ENCODE data around the gene SLC2A14. TPM values are rescaled to one million over a fixed set of nuclear protein-coding genes. Genes with fewer than 3 reads are reported as not detected.
"Not testable (repeated sequence)": the region's sequence is repeated elsewhere in the genome, so short reads cannot be mapped to it uniquely, and the experiment has no call there.

The SLC2A14 gene
- total and polyA plus RNA-seq, 5 donors from 2014 or later = 0.25 to 1.6 TPM; not detected in 3

DNA sequence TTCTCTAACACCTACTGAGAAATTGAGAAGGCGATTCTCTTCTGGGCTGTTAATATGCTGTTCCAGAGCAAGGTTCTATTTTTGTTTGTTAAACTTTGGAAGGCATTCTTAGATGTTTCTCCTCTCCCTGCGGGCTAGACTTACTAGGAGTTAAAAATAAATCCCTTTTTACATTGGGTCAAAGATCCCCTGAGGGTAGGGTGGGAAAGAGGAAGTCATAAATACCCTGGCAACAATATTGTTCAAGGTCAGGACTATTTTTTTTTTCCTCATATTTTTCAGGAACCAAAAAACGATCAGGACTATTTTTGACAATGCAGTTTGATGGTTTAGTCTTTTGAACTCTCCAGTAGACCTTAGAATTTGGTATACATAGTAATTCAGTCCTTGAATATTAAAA lies 12.0 kb upstream of the SLC2A14 start:
- H3K9me3 Mint-ChIP-seq = peaks cover 0 to 2% (median 0%) of the 10 kb centered on the region in 7 donors
- H3K36me3 Mint-ChIP-seq = no peaks in the 10 kb centered on the region
- no peak for ATAC-seq (ENCODE audit: low read depth in 2 of 2)
- H3K27me3 Mint-ChIP-seq = peaks cover 7% of the 10 kb centered on the region
- no peaks in the 10 kb centered on the region for H3K4me1 ChIP-seq (ENCODE audit: control insufficient read depth, insufficient read depth, low read length, poor library complexity, severe bottlenecking)
- H3K36me3 ChIP-seq (ENCODE audit: control insufficient read depth, insufficient read depth, low read length) = no peaks in the 10 kb centered on the region
- H3K4me3 Mint-ChIP-seq = no peak overlapping the region
- no peak for DNase-seq
- H3K27me3 ChIP-seq (ENCODE audit: control insufficient read depth, insufficient read depth, low read length) = peaks cover 3% of the 10 kb centered on the region
- no peak overlapping the region for H3K27ac ChIP-seq (ENCODE audit: insufficient read depth, low read length, poor library complexity, severe bottlenecking)
- H3K27ac Mint-ChIP-seq = no peak overlapping the region
- H3K4me3 ChIP-seq (ENCODE audit: low read depth, low read length) = no peak overlapping the region
- H3K9me3 ChIP-seq (ENCODE audit: control insufficient read depth in 2 of 2, low read length in 2 of 2) = no peaks in the 10 kb centered on the region
- H3K4me1 Mint-ChIP-seq = peaks cover 0 to 2% (median 0%) of the 10 kb centered on the region in 4 donors

DNA sequence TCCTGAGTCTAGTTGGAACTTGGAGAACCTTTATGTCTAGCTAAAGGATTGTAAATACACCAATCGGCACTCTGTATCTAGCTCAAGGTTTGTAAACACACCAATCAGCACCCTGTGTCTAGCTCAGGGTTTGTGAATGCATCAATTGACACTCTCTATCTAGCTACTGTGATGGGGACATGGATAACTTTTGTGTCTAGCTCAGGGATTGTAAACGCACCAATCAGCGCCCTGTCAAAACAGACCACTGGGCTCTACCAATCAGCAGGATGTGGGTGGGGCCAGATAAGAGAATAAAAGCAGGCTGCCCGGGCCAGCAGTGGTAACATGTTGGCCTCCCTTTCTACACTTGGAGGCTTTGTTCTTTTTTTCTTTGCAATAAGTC lies 9.0 kb upstream of the SLC2A14 start:
- not testable (repeated sequence) for ATAC-seq (ENCODE audit: low read depth in 2 of 2); H3K4me1 Mint-ChIP-seq; H3K9me3 ChIP-seq (ENCODE audit: control insufficient read depth in 2 of 2, low read length in 2 of 2); H3K4me3 Mint-ChIP-seq; H3K4me1 ChIP-seq (ENCODE audit: control insufficient read depth, insufficient read depth, low read length, poor library complexity, severe bottlenecking); H3K36me3 ChIP-seq (ENCODE audit: control insufficient read depth, insufficient read depth, low read length); H3K27me3 ChIP-seq (ENCODE audit: control insufficient read depth, insufficient read depth, low read length); DNase-seq; H3K27ac ChIP-seq (ENCODE audit: insufficient read depth, low read length, poor library complexity, severe bottlenecking); H3K27ac Mint-ChIP-seq; H3K27me3 Mint-ChIP-seq; H3K9me3 Mint-ChIP-seq; H3K36me3 Mint-ChIP-seq; H3K4me3 ChIP-seq (ENCODE audit: low read depth, low read length)

DNA sequence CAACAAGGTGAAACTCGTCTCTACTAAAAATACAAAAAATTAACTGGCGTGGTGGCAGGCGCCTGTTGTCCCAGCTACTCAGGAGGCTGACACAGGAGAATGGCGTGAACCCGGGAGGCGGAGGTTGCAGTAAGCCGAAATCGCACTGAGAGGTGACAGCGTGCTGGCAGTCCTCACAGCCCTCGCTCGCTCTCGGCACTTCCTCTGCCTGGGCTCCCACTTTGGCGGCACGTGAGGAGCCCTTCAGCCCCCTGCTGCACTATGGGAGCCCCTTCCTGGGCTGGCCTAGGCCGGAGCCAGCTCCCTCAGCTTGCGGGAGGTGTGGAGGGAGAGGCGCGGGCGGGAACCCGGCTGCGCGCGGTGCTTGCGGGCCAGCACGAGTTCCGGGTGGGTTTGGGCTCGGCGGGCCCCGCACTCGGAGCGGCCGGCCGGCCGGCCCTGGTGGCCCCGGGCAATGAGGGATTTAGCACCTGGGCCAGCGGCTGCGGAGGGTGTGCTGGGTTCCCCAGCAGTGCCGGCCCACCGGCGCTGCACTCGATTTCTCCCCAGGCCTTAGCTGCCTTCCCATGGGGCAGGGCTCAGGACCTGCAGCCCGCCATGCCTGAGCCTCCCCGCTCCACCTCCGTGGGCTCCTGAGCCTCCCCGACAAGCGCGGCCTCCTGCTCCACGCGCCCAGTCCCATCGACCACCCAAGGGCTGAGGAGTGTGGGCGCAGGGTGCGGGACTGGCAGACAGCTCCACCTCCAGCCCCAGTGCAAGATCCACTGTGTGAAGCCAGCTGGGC lies 8.4 kb upstream of the SLC2A14 start:
- H3K4me1 Mint-ChIP-seq; DNase-seq; H3K36me3 Mint-ChIP-seq; H3K27ac ChIP-seq (ENCODE audit: insufficient read depth, low read length, poor library complexity, severe bottlenecking); H3K9me3 ChIP-seq (ENCODE audit: control insufficient read depth in 2 of 2, low read length in 2 of 2); H3K4me1 ChIP-seq (ENCODE audit: control insufficient read depth, insufficient read depth, low read length, poor library complexity, severe bottlenecking); H3K27me3 ChIP-seq (ENCODE audit: control insufficient read depth, insufficient read depth, low read length); ATAC-seq (ENCODE audit: low read depth in 2 of 2); H3K9me3 Mint-ChIP-seq; H3K36me3 ChIP-seq (ENCODE audit: control insufficient read depth, insufficient read depth, low read length); H3K4me3 Mint-ChIP-seq; H3K27ac Mint-ChIP-seq; H3K4me3 ChIP-seq (ENCODE audit: low read depth, low read length); H3K27me3 Mint-ChIP-seq: not testable (repeated sequence)

GRCh38 chr12:7879246-7879645 lies 6.5 kb upstream of the SLC2A14 start:
- Histone ChIP-seq H3K27ac (ENCODE audit: insufficient read depth, low read length, poor library complexity, severe bottlenecking) (no peak overlapping the region), H3K36me3 (ENCODE audit: control insufficient read depth, insufficient read depth, low read length) (no peaks in the 10 kb centered on the region), H3K4me3 (ENCODE audit: low read depth, low read length) (no peak overlapping the region), H3K4me1 (ENCODE audit: control insufficient read depth, insufficient read depth, low read length, poor library complexity, severe bottlenecking) (no peaks in the 10 kb centered on the region), H3K27me3 (ENCODE audit: control insufficient read depth, insufficient read depth, low read length) (no peaks in the 10 kb centered on the region), H3K9me3 (ENCODE audit: control insufficient read depth in 2 of 2, low read length in 2 of 2) (no peaks in the 10 kb centered on the region)
- no peak for ATAC-seq (ENCODE audit: low read depth in 2 of 2)
- no peaks in the 10 kb centered on the region for H3K9me3 Mint-ChIP-seq
- no peak overlapping the region for H3K4me3 Mint-ChIP-seq
- H3K27me3 Mint-ChIP-seq = peaks cover 5% of the 10 kb centered on the region
- H3K4me1 Mint-ChIP-seq = peaks cover 0 to 2% (median 0%) of the 10 kb centered on the region in 4 donors
- no peaks in the 10 kb centered on the region for H3K36me3 Mint-ChIP-seq
- H3K27ac Mint-ChIP-seq = no peak overlapping the region
- DNase-seq = no peak

GRCh38 chr12:7877420-7877819 lies 4.7 kb upstream of the SLC2A14 start:
- Mint-ChIP-seq H3K36me3 (peaks cover under 1% of the 10 kb centered on the region), H3K9me3 (no peaks in the 10 kb centered on the region), H3K4me3 (no peak overlapping the region), H3K27ac (no peak overlapping the region), H3K27me3 (peaks cover 20% of the 10 kb centered on the region), H3K4me1 (peaks cover 0 to 5% (median 2%) of the 10 kb centered on the region in 4 donors)
- Histone ChIP-seq H3K9me3 (ENCODE audit: control insufficient read depth in 2 of 2, low read length in 2 of 2) (no peaks in the 10 kb centered on the region), H3K27me3 (ENCODE audit: control insufficient read depth, insufficient read depth, low read length) (peaks cover 5% of the 10 kb centered on the region), H3K36me3 (ENCODE audit: control insufficient read depth, insufficient read depth, low read length) (no peaks in the 10 kb centered on the region), H3K4me3 (ENCODE audit: low read depth, low read length) (no peak overlapping the region), H3K27ac (ENCODE audit: insufficient read depth, low read length, poor library complexity, severe bottlenecking) (no peak overlapping the region), H3K4me1 (ENCODE audit: control insufficient read depth, insufficient read depth, low read length, poor library complexity, severe bottlenecking) (no peaks in the 10 kb centered on the region)
- ATAC-seq (ENCODE audit: low read depth in 2 of 2) (no peak), DNase-seq (no peak)

- ATAC-seq (ENCODE audit: low read depth in 2 of 2) (no peak), DNase-seq (no peak)
- Histone ChIP-seq H3K9me3 (ENCODE audit: control insufficient read depth in 2 of 2, low read length in 2 of 2) (no peaks in the 10 kb centered on the region), H3K36me3 (ENCODE audit: control insufficient read depth, insufficient read depth, low read length) (no peaks in the 10 kb centered on the region), H3K27ac (ENCODE audit: insufficient read depth, low read length, poor library complexity, severe bottlenecking) (no peak overlapping the region), H3K4me1 (ENCODE audit: control insufficient read depth, insufficient read depth, low read length, poor library complexity, severe bottlenecking) (no peaks in the 10 kb centered on the region), H3K4me3 (ENCODE audit: low read depth, low read length) (no peak overlapping the region), H3K27me3 (ENCODE audit: control insufficient read depth, insufficient read depth, low read length) (peaks cover 16% of the 10 kb centered on the region)
- Mint-ChIP-seq H3K36me3 (peaks cover 4% of the 10 kb centered on the region), H3K27ac (no peak overlapping the region), H3K4me3 (no peak overlapping the region), H3K27me3 (peaks cover 59% of the 10 kb centered on the region), H3K9me3 (peaks cover 0 to 1% (median 0%) of the 10 kb centered on the region in 7 donors), H3K4me1 (peaks cover 0 to 5% (median 3%) of the 10 kb centered on the region in 4 donors)
These were observed 2.4 kb downstream of the SLC2A14 start for GRCh38 chr12:7870335-7870734.

- H3K27ac ChIP-seq (ENCODE audit: insufficient read depth, low read length, poor library complexity, severe bottlenecking) = no peak overlapping the region
- Mint-ChIP-seq H3K27me3 (peaks cover 57% of the 10 kb centered on the region), H3K4me3 (no peak overlapping the region), H3K4me1 (peaks cover 0 to 5% (median 3%) of the 10 kb centered on the region in 4 donors), H3K9me3 (peaks cover 0 to 1% (median 0%) of the 10 kb centered on the region in 7 donors), H3K36me3 (peaks cover 4% of the 10 kb centered on the region), H3K27ac (no peak overlapping the region)
- no peaks in the 10 kb centered on the region for H3K36me3 ChIP-seq (ENCODE audit: control insufficient read depth, insufficient read depth, low read length)
- no peaks in the 10 kb centered on the region for H3K4me1 ChIP-seq (ENCODE audit: control insufficient read depth, insufficient read depth, low read length, poor library complexity, severe bottlenecking)
- ATAC-seq (ENCODE audit: low read depth in 2 of 2) = no peak
- peaks cover 16% of the 10 kb centered on the region for H3K27me3 ChIP-seq (ENCODE audit: control insufficient read depth, insufficient read depth, low read length)
- no peak overlapping the region for H3K4me3 ChIP-seq (ENCODE audit: low read depth, low read length)
- DNase-seq = no peak
- no peaks in the 10 kb centered on the region for H3K9me3 ChIP-seq (ENCODE audit: control insufficient read depth in 2 of 2, low read length in 2 of 2)
These were observed 3.6 kb downstream of the SLC2A14 start for GRCh38 chr12:7869137-7869536.

GRCh38 chr12:7868391-7868790 lies 4.3 kb downstream of the SLC2A14 start:
- peaks cover 4% of the 10 kb centered on the region for H3K36me3 Mint-ChIP-seq
- H3K4me3 ChIP-seq (ENCODE audit: low read depth, low read length) = no peak overlapping the region
- DNase-seq (no peak), ATAC-seq (ENCODE audit: low read depth in 2 of 2) (no peak)
- H3K9me3 ChIP-seq (ENCODE audit: control insufficient read depth in 2 of 2, low read length in 2 of 2) = no peaks in the 10 kb centered on the region
- H3K27me3 Mint-ChIP-seq = peaks cover 50% of the 10 kb centered on the region
- peaks cover 12% of the 10 kb centered on the region for H3K27me3 ChIP-seq (ENCODE audit: control insufficient read depth, insufficient read depth, low read length)
- no peak overlapping the region for H3K4me3 Mint-ChIP-seq
- peaks cover 0 to 1% (median 0%) of the 10 kb centered on the region in 7 donors for H3K9me3 Mint-ChIP-seq
- no peak overlapping the region for H3K27ac Mint-ChIP-seq
- peaks cover 0 to 4% (median 1%) of the 10 kb centered on the region in 4 donors for H3K4me1 Mint-ChIP-seq
- no peaks in the 10 kb centered on the region for H3K36me3 ChIP-seq (ENCODE audit: control insufficient read depth, insufficient read depth, low read length)
- H3K4me1 ChIP-seq (ENCODE audit: control insufficient read depth, insufficient read depth, low read length, poor library complexity, severe bottlenecking) = no peaks in the 10 kb centered on the region
- no peak overlapping the region for H3K27ac ChIP-seq (ENCODE audit: insufficient read depth, low read length, poor library complexity, severe bottlenecking)
